ENCODE measurements around the gene RFWD3.
A peak's percentile ranks its signal among the peaks of the same experiment; 100 is the strongest.

RFWD3 gene

DNA sequence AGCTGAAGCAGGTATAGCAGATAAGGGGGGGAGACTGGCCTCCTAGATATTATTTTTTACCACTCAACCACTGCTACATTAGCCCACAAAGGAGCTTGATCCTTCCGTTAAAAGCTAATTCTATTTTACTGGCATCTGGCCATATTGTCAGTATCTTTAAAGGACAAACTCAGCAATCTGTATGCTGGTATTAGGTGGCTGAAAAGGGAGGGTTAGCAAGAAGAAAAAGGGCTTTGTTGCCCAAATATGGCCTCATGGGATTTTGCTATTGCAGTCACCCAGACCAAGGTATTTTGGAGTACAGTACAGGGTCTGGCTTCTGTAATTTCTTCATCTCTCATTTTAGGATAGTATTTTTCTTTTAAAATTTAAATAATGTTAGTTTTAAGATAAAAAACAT is 14.4 kb downstream of the RFWD3 start:
- no peak overlapping the region for H3K4me3 ChIP-seq (replicated peaks; ENCODE audit: low read depth, low read length)
- TF ChIP-seq, protein P1, sequence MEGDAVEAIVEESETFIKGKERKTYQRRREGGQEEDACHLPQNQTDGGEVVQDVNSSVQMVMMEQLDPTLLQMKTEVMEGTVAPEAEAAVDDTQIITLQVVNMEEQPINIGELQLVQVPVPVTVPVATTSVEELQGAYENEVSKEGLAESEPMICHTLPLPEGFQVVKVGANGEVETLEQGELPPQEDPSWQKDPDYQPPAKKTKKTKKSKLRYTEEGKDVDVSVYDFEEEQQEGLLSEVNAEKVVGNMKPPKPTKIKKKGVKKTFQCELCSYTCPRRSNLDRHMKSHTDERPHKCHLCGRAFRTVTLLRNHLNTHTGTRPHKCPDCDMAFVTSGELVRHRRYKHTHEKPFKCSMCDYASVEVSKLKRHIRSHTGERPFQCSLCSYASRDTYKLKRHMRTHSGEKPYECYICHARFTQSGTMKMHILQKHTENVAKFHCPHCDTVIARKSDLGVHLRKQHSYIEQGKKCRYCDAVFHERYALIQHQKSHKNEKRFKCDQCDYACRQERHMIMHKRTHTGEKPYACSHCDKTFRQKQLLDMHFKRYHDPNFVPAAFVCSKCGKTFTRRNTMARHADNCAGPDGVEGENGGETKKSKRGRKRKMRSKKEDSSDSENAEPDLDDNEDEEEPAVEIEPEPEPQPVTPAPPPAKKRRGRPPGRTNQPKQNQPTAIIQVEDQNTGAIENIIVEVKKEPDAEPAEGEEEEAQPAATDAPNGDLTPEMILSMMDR (IDR thresholded peaks at IDR 0.05; ENCODE audit: low read length, missing control alignments) = no peak
- no peak for DNase-seq (ENCODE audit: low read depth)

DNA sequence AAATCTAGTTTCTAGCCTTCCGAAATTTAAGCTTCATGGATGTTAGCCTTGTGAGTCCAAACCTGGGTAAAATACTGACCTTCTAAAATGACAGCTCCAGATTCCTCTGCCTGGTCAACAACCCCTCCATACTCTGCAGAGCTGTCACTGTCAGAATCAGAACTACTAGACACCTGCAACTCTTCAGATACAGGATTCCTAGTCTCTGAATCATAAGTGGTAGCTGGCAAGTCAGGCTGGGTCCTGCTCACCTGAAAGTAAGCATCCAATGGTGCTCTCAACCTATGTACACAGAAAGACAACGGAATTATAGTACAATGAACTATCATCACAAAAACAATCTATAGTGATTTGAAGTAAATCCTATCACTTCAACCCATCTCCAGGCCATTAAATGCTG is 14.8 kb downstream of the RFWD3 start:
- no peak overlapping the region for H3K4me3 ChIP-seq (replicated peaks; ENCODE audit: low read depth, low read length)
- no peak for DNase-seq (ENCODE audit: low read depth)
- TF ChIP-seq, protein P1 (IDR thresholded peaks at IDR 0.05; ENCODE audit: low read length, missing control alignments) = no peak

DNA sequence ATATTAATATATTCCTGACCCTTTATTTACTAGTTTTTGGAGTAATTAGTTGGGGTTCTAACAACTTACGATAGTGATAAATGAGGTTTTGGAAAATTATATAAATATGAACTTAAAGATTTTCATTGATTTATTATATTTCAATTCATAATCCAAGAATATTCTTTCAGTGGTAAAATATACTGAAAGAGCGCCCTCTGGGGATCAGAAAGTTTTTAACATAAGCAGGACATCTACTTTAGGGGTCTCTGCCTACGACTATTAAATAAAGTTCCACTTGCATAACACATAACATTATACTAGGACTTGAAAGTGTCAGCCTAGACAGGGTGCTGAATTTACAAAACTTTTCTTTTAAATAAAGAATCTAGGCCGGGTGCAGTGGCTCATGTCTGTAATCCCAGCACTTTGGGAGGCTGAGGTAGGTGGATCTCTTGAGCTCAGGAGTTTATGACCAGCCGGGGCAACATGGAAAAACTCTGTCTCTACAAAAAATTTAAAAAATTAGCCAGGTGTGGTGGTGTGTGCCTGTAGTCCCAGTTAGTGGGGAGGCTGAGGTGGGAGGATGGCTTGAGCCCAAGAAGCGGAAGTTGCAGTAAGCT is 15.6 kb downstream of the RFWD3 start:
- H3K4me3 ChIP-seq (replicated peaks; ENCODE audit: low read depth, low read length) = no peak overlapping the region
- peak; percentile 26 for DNase-seq (ENCODE audit: low read depth)
- TF ChIP-seq, protein P1 (IDR thresholded peaks at IDR 0.05; ENCODE audit: low read length, missing control alignments) = peak; percentile 53

DNA sequence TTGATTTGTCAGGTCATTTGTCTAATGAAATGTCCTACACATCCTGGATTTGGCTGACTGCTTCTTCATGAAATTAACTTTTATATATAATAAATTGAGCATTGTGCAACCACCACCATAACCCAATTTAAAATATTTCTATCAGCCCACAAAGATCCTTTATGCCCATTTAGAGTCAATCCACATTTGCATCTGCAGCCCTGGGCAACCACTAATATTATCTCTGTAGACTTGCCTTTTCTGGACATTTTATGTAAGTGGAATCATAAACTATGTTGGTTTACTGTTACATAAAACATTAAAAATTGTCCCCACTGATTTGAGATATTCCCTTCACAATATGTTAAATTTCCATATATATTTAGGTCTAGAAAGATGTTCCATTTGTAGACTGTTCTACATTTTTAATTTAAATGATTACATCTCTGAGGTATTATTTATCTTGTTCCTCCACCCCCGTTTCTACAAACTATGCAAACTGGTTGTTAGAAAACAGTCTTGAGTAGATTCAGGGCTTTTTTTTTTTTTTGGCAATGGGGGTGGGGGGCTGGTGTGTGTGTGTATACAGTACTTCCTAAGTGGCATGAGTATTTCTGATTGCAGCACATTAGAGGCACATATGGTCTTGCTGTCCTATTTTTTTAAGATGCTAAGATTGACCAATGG is 16.7 kb downstream of the RFWD3 start:
- TF ChIP-seq, protein P1 (IDR thresholded peaks at IDR 0.05; ENCODE audit: low read length, missing control alignments) = no peak

DNA sequence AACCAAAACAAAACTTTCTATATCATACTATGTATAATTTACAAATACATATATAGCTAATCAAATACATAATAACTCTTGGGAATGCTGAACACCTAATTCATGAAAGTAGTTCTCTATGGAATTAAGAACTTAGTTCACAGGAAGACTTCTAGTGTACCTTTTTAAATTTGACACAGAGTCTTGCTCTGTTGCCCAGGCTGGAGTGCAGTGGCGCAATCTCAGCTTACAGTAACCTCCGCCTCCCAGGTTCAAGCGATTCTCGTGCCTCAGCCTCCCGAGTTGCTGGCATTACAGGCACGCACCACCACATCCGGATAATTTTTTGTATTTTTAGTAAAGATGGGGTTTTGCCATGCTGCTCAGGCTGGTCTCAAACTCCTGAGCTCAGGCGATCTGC is 24.7 kb downstream of the RFWD3 start:
- no peak overlapping the region for H3K4me3 ChIP-seq (replicated peaks; ENCODE audit: low read depth, low read length)
- DNase-seq (ENCODE audit: low read depth) = no peak
- TF ChIP-seq, protein P1 (IDR thresholded peaks at IDR 0.05; ENCODE audit: low read length, missing control alignments) = no peak

More for the DNA sequence above, 16.7 kb downstream of the RFWD3 start:
- DNase-seq (ENCODE audit: low read depth) = no peak
- no peak overlapping the region for H3K4me3 ChIP-seq (replicated peaks; ENCODE audit: low read depth, low read length)

DNA sequence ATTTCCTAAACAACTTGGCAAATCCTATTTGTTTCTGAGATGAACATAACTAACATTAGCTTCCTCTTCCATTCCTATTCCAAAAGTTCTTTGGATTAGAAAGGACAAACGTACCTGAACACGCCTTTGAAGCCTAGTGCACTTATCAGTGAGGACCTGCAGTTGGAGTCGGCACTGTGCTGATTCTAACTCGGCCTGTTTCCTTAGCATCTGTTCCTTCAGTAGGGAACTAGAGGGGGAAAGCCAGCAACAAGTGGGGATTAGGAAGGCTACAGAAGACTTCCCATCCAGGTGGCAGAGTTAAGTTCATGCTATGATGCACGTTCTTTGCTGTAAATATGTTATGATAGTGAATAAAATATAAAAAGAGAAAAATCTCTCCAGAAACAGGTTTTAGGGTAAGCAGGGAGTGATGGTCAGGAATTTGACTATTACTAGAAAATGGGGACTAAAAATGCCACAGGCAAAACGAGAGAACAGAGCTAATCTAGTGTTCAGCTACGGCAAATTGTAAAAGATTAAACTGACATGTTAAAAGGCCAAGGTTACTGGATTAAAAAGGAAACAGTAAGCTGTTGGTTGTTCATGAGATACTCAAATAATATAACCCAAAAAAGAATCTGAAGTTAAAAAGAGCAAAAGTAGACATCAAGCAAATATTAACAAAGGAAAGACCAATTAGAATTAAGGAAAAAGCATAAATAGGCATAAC is 28.8 kb downstream of the RFWD3 start:
- no peak overlapping the region for H3K4me3 ChIP-seq (replicated peaks; ENCODE audit: low read depth, low read length)
- TF ChIP-seq, protein P1 (IDR thresholded peaks at IDR 0.05; ENCODE audit: low read length, missing control alignments) = no peak
- DNase-seq (ENCODE audit: low read depth) = no peak
